Stimulated activated CD4-positive, alpha-beta T cell treated with anti-CD3 and anti-CD28 coated beads, Interleukin-2, amount 100 ng/mL, for 24 hours (primary cell): ENCODE data around the gene MYRF.

Experiments used
- DNase-seq, 2 donors: peaks; one replicate each; pipeline ENCODE4 v3.0.0-alpha.2; 2020

MYRF gene

DNA sequence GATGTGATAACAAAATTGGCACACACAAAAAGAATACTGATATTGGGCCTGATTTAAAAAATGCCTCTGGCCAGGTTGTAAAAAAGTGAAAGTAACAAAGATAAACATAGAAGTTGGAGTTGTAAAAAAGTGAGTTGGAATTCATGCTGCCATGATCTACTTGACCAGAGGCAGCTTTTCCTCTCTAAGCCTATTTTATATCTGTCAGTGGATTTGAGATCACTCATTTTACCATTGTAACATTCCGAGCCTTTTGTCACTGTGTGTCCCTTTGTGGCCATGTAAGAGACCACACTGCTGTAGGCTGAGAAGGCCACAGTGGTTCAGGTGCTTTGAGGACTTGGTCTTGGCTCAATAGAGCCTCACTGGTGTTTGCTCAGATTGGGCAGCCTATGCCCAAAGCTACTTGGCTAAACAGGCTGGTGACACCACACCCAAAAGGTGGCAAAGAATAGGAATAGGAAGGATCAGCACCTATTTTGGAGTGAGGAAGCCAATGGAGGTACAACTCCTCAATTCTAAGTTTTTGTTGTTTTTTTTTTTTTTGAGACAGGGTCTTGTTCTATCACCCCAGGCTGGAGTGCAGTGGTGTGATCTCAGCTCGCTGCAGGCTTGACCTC is 47.3 kb downstream of the MYRF start:
- DNase-seq, result no peak

DNA sequence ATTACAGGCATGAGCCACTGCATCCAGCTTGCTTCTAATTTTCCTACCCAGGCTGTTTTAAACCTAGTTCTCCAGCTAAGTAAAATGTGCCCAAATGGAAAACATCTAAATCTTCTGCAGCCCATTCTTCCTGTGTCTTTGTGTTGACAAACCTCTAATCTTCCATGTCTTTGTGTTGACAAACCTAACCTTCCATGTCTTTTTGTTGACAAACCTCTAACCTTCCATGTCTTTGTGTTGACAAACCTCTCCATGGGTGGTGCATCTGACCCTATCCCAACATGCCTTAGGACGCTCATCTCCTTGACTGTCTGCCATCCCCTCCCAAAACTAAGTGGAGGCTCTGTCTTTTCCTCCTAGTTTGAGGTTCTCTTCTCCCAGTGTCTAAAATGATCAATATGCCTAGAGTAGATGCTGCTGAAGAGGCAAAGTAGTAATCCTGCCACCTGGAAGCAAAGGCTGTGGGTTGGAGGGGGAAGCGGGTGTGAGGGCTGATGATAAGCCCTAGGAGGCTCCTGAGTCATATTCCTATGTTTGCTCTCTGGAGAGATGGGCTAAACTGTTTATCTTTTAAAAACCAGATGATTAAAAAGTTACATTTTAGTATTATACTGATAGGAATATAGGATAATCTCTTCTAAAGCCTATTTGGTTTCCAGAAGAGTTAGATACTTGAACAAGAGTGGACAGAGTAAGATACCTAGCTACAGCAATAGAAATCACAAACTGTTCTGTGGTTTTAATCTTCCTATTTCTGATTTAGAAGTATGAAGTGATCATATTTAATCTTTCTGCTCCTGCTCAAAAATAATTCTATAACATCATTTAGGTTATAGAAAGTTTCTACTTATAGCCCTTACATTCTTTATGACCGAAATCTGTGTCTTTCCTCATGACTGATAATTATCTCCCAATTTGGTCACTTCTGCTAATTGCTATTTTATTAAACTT is 48.2 kb downstream of the MYRF start:
- DNase-seq, result no peak

DNA sequence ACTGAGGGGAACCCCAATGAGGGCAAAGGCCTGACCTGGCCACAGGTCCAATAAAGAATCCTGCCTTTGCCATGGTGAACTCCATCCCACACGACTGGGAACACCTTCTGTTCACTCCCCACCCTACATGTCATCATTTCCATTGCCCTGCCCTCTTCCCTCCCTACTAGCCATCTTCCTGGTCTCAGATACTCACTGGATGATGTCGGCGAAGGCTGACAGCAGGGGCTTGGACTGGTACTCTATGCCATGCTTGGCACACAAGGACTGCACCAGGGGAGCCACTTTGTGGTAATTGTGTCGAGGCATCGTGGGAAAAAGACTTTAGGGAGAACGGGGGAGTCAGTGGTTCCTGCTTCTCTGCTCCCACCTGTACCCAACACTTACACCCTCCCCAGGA is 50.2 kb downstream of the MYRF start:
- no peak for DNase-seq

DNA sequence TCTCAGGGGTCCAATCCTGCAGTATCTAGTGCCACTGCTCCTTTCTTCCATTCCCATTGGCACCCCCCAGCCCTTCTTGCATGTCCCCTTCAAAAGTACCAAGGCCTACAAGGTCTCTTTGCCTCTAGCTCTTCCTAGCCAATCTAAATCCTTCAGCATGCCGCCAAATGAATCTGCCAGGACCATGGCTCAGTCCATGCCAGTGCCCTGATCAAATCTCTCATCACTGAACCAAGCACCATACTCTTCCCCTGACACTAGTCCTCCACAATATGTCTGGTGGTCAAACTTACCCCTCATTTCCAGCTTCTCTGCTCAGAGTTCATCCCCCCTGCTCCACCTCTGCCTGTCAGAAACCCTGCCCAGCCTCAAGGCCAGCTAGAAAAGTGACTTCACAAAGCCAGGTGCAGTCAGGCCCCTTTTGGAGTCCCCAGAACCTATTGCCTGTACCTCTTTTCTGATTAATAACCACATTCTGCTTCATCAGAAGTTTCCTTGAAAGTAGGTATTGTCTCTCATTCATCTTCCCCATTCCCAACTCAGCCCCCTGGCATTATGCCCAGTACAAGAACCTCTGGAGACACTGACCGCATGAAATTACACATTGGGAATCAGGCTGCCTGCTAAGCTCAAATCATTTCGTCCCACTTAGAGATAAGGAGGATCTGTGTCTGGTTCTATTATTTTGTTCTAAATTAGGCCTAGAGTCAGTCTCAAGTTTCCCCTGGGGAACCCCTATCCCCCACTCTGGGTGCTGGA is 51.6 kb downstream of the MYRF start:
- no peak for DNase-seq

DNA sequence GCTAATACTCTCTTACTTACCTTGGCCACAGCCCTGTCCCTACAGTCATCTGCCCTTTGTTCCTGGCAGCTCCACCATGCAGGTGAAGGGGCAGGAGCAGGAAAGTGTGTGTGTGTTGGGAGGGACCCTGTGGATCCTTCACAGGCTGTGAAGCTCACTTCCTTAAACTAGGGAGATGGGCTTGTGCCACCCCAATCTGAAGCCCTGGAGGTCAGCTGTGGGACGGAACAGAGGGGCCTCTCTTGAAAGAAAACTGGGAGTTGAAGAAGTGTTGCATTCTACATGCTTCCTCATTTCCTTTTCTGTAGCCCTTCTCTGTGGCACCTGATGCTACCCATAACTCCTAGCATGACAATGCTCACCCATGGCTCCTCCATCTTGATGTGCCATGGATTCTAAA is 52.7 kb downstream of the MYRF start:
- DNase-seq, result no peak

DNA sequence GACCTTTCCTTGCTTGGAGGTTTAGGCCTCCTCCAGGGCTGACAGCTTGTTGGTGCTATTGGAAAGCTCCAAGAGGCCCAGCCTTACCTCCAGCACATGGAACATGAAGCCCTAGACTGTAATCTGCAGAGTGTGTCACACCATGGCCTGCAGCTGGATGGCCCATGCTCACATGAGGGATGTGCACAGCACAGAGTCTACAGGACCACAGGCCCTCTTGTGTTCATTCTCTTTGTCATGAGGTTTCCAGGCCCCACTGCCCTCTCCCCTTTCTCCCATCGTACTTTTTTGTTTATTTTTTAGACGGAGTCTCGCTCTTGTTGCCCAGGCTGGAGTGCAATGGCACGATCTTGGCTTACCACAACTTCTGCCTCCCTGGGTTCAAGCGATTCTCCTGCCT is 54.3 kb downstream of the MYRF start:
- DNase-seq, result no peak

DNA sequence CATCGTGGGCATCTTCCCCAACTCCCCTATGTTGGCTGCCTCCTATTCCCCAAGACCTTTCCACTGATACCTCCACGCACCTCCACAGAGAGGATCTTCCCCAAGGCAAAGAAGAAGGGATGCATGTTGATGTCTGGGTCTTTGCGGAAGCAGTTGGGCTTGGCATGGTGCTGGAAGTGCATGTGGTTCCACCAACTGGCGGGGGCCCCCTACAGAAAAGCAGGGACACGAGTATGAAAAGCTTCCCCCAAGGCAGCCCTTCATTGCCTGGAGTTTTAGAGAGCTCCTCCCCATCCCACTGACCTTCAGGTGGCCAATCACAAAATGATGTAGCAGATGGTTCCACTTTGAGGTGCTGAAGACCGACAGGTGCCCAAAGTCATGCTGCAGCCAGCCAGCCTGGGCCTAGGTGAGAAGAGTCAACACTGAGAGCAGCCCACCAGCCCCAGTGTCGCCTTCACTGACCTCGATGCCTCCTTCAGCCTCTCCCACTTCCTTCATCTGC is 58.3 kb downstream of the MYRF start:
- no peak for DNase-seq

DNA sequence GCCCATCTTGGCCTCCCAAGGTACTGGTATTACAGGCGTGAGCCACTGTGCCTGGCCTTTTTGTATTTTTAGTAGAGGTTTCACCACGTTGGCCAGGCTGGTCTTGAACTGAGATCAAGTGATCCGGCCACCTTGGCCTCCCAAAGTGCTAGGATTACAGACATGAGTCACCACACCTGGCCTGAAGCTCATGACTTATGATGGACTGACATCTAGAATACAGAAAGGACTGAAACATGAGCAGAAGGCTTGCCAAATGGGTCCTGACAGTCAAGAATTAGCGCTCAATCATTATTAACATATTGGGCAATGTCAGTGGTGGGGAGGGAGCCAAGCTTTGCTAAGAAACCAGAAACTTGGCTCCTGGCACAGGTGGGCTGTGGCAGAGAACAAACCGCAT is 59.4 kb downstream of the MYRF start:
- no peak for DNase-seq

DNA sequence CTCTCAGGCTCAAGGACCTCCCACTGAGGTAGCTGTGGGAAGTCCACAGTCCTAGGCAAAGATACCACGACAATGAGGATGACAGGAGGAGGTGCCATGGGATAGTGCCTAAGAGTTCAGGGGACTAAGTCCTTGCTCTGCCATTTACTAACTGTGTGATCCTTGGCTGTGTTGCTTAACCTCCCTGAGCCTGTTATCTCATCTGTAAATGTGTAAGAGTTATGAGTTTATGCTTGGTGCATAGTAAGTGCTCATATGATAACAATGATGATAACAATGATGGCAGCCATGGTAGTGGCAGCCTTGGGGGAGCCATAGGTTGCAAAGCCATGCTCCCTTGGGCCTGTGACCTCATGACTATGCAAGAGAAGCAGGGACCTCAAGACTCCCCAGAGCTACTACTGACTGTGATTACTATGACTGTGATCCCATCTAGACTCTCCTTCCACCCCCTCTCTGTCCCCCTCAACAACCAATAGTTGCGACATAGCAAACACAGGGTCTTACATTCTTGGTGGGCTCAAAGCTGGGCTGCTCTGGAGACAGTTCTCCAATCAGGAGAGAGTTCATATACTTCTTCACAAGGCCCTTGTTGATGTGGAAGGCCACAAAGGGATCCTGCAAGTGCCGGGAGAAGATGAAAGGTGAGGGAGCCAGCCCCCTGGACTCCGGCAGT is 60.4 kb downstream of the MYRF start:
- DNase-seq, result no peak

DNA sequence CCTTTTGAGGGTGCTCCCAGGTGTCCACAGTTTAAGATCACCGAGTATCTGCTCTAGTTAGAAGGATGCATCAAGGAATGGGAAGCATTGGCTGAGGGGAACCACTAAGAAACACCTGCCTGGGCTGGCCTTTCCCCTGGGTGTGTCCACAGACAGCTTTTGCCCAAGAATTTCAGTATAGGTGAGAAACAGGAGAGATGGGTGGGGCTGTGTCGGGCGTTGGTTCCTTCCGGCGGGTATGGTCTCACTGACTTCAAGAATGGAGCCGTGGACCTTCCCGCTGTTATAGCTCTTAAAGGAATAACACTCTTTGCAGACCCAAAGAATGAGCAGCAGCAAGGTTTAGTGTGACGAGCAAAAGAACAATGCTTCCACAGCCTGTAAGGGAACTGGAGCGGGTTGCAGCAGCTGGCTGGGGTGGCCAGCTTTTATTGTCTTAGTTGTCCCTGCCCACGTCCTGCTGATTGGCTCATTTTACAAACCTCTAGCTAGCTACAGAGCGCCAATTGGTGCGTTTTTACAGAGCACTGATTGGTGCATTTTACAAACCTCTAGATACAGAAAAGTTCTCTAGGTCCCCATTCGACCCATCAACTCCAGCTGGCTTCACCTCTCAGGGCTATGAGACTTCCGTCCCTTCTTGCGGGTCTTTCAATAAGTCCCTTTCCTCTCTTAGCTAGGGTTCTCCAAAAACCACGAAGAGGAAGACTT is 62.0 kb downstream of the MYRF start:
- no peak for DNase-seq

DNA sequence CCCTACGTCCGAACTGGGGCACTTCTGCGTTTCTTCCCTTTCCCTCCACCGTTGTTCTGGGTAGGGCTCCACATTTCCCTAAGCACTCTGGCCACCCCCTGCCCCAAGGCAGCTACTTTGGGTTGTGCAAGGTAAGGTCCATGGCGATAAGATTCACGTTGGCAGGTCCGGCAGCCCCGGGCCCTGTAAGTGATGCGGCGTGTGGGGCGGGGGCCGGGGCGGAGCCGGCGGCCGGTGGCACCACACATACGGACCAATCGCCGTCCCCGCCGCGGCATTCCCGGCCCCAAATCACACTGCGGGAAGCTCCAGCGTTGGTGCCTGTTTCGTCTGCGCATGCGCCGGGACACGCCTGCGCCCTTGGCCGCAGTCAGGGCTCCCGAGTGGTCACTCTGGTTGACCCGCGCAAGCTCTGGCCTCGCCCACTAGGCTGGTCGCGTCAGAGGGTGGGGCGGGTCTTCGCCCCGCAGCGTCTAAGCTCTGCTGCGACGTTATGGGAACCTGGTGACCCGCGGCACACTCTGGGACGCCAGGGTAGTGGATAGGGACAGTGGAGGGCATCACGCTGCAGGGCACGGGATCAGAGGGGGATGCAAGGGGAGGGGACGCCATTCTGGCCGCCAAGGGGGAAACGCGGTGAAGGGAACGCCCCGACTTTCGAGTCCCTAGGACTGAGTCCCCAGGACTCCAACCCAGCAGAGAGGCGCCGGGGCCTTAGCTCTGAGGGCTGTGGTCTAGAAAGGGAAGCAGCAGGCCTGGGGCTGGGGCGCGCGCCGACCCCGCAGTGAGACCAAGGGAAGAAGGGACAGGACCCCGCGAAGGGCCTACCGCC is 62.7 kb downstream of the MYRF start:
- peak; percentile 35 to 64 for DNase-seq

DNA sequence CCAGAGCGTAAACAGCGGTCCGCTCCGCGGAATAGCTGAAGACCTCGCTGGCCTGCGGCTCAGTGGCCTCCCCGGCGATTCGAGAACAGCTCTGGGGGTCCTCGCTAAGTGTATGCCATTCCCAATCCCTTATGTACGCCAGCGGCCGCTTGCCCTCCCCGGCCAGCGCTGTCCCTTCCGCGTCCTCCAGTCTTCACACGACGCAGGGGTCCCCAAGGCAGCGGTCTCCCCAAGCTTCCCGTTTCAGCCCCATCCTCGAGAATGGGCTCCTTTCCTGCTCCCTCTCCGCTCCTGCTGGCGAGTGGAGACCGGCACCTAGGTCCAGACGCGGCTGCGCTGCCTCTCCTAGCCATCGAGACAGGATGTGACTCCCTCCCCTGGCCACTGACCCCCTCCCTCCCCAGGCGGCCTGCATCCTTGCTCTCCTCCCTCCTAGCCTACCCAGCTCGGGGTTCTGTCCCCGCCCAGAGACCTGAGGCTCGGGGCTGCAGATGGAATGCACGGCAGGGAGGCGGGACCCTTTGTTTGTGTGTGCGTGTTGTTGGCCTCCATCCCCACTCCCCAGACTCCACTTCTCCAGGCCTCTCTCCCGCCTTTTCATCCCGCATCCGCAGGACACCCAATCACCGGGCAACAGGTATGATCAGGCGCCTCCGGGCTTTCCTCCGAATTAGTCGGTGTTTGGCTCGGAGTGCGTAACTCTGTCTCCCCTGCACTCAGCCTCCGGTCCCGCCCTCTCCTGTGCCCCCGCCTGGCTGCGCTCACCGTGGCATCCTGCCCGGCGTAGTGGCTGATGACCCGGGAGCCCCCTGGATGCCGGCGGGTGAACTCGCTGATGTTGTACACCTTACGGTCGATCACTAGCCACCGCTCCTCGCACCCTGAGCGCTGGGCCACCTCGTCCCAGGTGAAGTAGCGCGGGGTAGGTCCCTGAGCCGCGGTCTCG is 63.6 kb downstream of the MYRF start:
- DNase-seq, result peak; percentile 59 to 64

DNA sequence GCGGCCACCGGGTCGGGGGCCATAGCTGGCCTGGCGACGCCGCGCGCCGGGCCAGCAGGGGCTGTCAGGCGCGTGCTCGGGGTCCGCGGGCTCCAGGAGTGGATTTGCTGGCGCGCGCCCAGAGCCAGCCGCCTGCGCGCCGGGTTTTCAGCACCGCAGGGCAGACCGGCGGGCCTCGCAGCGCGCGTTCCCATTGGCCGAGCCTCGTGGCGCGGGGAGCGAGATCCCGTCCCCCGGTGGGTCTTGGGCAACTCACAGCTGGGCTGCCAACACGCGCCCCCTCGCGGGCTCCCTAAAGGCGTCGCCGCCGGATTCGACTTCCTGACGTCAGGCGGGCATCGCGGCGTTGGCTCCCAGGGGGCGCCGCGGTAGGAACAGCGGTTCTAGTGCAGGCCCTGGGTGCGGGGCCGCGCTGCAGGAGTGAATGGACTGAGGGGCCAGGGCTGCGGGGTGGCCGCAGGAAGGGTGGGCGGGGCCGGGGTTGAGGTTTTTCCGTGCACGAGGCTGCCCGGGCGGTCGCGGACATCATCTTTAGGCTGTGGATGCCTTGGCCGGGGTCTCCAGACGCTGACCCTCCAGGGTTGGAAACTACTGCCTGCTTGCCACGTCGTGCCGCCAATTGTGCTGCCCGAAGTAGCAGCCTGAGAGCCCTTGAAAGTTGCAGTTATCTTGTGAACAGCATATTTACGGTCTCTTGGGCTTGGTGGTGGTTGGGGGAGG is 64.5 kb downstream of the MYRF start, which contains the start of gene FADS1:
Gene FADS1, minus strand, starts transcription at position 268 of the 720 bp plus-strand sequence. Its CDS starts 74 bp downstream, at position 194.
- peak; percentile 75 to 84 for DNase-seq

DNA sequence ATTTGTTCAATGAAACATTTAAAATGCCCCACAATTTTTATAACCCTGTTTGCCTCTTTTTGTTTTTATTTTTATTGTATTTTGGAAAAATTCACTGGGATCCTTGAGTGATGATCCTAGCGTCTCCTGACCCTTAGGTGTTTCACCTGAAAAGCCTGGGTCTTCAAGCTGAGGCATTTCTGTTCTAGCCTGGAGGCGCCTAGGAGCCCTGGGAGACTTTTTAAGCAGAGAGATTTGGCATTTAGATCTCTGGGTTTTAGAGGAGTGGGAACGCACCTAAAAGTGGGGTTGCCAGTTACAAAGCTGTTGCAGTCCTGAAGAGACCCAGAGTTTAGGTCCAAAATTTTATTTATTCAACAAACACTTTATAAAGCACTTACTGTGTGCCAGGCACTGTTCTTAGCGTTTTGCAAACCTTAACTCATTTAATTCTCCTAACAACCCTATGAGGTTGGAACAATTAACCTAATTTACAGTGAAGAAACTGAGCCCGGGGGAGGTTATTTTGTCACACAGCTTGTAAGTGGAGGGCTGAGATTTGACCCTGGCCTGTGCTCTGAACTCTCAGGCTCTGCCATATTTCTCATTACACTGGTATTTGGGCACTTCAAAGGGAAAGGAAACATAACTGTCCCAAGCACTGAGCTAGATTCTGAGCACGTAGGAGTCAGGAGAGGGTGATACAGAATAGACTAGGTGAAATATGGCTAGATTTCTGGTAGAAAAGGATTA is 65.2 kb downstream of the MYRF start:
- DNase-seq, result no peak

DNA sequence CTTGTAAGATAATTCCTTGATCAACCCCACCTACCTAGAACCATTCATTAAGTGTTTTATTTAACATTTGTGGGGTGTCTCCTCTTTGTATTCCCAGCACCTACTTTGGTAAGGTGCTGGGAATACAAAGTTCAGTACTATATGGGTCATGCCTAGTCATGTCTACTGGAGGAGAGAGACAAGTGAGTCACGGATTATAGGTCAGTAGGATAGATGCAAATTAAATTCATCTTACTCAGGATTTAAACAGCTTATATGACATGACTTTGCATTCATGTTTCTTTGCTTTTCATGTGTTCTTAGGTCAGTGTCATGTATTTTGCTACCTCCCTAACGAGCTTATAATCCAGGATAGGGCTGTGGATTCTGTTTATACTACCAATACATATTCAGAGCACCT is 67.7 kb downstream of the MYRF start:
- no peak for DNase-seq

DNA sequence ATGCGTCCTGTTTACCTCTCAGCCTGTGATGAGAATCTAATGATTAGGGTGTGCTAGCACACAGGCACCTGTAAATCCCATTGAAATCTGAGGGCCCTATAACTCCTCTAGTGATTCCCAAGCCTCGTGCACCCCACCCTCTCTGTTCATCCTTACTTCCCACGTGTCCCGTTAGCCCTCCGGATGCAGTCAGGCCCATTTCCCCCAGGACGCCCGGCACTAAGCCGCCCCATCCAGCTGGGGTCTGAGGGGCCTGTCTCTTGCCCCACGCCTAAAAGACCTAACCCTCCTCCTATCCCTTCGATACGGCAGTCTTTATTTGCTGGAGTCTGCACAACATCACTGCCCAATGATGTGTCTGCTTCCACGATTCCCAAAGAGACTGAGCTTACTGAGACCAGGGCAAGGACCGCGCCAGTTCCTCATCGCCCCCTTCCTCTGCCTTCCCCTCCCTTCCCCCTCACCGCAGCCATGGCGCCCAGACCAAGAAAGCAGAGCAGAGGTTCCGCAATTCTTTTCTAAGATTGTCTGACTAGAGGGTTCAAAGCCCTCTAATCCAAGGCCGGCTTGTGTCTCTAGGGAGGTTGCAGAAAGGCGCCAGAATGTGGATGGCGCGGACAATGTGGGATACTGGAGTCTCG is 74.6 kb downstream of the MYRF start:
- no peak for DNase-seq

DNA sequence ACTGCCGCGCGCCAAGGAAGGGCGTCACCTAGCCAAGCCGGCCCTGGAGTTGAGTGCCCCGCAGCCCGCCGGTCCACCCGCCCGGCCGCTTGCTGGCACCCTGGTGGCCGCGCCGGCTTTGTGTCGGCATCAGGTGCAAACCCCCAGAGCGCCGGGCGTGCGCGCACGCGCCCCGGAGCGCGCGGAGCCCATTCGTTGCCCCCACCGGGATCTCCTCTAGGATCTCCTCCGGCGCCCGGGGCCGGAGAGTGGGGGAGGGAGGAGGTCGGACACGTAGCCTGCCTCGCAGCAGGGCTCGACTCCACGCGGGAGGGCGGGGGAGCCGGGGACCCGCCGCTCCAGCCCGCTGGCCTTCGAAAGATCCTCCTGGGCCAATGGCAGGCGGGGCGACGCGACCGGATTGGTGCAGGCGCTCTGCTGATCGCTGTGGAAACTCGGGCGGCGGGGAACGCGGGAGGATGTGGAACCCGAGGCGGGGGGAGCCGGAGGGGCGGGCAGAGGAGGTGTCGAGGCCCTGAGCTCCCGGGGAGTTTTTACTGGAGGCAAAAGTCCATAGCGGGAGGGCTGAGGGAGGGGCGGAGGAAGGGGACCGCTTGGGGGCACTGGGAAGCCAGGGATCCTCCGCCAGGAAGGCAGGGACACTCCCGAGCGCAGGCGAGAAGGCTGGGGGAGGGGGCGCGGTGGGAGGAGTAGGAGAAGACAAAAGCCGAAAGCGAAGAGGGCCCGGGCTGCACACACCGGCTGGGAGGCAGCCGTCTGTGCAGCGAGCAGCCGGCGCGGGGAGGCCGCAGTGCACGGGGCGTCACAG is 75.3 kb downstream of the MYRF start, which contains the start of gene FADS2:
Gene FADS2, plus strand, starts transcription at position 730 of the 808 bp plus-strand sequence. CDS start 91 bp downstream, outside the sequence.
- peak; percentile 48 to 80 for DNase-seq
